HL-60/S4 treated with retinoic acid at 250 ng/mL for 4 days and 3 days (cell line): ENCODE results near the gene GFPT2.

ENCODE experiments used
- in situ Hi-C: fragments of 300-500 bp; cut with MboI; formaldehyde crosslinking; loops from 2 replicates; pipeline ENCODE4 v1.7.0; 2022; ENCODE audit warnings: low sequenced_read_pairs

GFPT2 gene

GRCh38 chr5:180289966-180290365 lies 63.2 kb downstream of the GFPT2 start:
- in situ Hi-C loops: no loop called here

- in situ Hi-C loops: no loop called here
Measured at GRCh38 chr5:180289433-180289832, 63.7 kb downstream of the GFPT2 start.

- in situ Hi-C loops: no loop called here
Measured at GRCh38 chr5:180287868-180288267, 65.3 kb downstream of the GFPT2 start.

- in situ Hi-C loops: no loop called here
Measured at GRCh38 chr5:180287404-180287803, 65.7 kb downstream of the GFPT2 start.

- in situ Hi-C loops: no loop called here
Measured at GRCh38 chr5:180284149-180284548, 69.0 kb downstream of the GFPT2 start.

GRCh38 chr5:180283026-180283615 lies 70.0 kb downstream of the GFPT2 start:
- in situ Hi-C loops: no loop called here

- in situ Hi-C loops: no loop called here
Measured at GRCh38 chr5:180282281-180282680, 70.9 kb downstream of the GFPT2 start.

GRCh38 chr5:180281706-180282105 lies 71.4 kb downstream of the GFPT2 start:
- in situ Hi-C loops: no loop called here

- in situ Hi-C loops: no loop called here
Measured at GRCh38 chr5:180274695-180275094, 78.4 kb downstream of the GFPT2 start.

- in situ Hi-C loops: no loop called here
Measured at GRCh38 chr5:180271221-180271620, 81.9 kb downstream of the GFPT2 start.

GRCh38 chr5:180259260-180259611 lies 93.9 kb downstream of the GFPT2 start:
- in situ Hi-C loops: no loop called here

GRCh38 chr5:180253036-180253824 lies 99.9 kb downstream of the GFPT2 start:
- in situ Hi-C loops: no loop called here

GRCh38 chr5:180251887-180252286 lies 101.2 kb downstream of the GFPT2 start:
- in situ Hi-C loops: no loop called here

GRCh38 chr5:180251141-180251540 lies 102.0 kb downstream of the GFPT2 start:
- in situ Hi-C loops: no loop called here
